PFSK-1 (cell line): ENCODE results near the gene ZNF619.

Experiments used
- FOXP2 ChIP-seq: optimal IDR thresholded peaks from 2 replicates; pipeline ENCODE3; 2011; ENCODE audit warnings: borderline replicate concordance, control low read depth, inconsistent platforms; ENCODE audit not compliant: insufficient read depth; ENCODE audit errors: extremely low read length, extremely low read depth
- POLR2AphosphoS5 ChIP-seq: IDR thresholded peaks from 2 replicates; pipeline ENCODE4 v1.6.1; 2012; ENCODE audit warnings: low read depth, mild to moderate bottlenecking, control low read depth, low read length, moderate library complexity
- REST ChIP-seq, 2 experiments: IDR thresholded peaks; 2 replicates each; pipeline versions ENCODE4 v1.6.1 to v1.8.0; 2011 to 2012; ENCODE audit warnings: low read depth in 2 of 2, low read length in 2 of 2, control low read depth in 1 of 2, inconsistent platforms in 1 of 2, mild to moderate bottlenecking in 1 of 2, moderate library complexity in 1 of 2; ENCODE audit not compliant: insufficient read depth in 1 of 2
- SIN3A ChIP-seq: IDR thresholded peaks from 2 replicates; pipeline ENCODE4 v1.6.1; 2012; ENCODE audit warnings: mild to moderate bottlenecking, low read length, moderate library complexity, borderline replicate concordance; ENCODE audit not compliant: insufficient read depth
- TAF1 ChIP-seq: IDR thresholded peaks from 2 replicates; pipeline ENCODE4 v1.6.1; 2012; ENCODE audit warnings: low read length, control low read depth, borderline replicate concordance; ENCODE audit not compliant: insufficient read depth

Gene ZNF619

GRCh38 chr3:40518848-40519247 is 41.9 kb downstream of the ZNF619 start:
- TF ChIP-seq POLR2AphosphoS5, result no peak
- TF ChIP-seq FOXP2, result no peak
- TF ChIP-seq REST (IDR thresholded peaks at IDR 0.05; ENCODE audit: insufficient read depth in 1 of 2, low read depth in 2 of 2, low read length in 2 of 2), result no peak
- no peak for TF ChIP-seq SIN3A
- TF ChIP-seq TAF1, result no peak

DNA sequence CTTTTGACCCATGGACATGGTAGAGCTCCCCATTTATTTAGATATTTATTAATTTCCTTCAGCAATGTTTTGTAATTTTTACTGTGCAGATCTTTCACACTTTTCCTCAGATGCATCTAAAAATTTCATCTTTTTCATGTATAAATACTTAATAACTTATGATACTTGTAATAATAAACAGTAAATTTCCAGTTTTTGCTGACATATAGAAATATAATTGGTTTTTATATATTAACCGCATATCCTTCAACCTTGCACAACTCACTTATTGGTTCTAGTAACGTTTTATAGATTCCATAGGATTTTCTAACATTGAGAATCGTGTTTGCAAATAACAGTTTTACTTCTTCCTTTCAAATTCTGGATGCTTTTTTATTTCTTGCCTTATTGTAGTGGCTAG is 44.3 kb downstream of the ZNF619 start:
- TF ChIP-seq TAF1 (no peak), FOXP2 (no peak), POLR2AphosphoS5 (no peak), SIN3A (no peak), REST (IDR thresholded peaks at IDR 0.05; ENCODE audit: insufficient read depth in 1 of 2, low read depth in 2 of 2, low read length in 2 of 2) (no peak)

DNA sequence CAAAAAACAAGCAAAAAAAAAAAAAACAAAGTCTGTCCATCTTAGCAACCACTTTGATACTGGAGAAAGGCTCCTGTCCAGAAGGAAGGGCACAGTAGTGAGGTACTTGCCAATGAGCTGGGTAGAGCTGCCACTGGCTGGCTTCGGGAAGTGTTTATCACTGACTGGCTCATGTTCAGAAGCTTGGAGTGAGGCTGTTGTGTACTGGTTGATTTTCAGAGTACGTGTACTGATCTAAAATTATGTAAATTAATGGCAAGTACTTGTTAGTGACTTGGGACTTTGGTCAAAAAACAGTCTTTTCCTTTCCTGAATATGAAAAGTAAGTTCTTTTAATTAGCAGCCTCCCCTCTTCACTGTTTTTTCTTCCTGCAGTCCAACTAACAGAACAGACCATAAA is 46.9 kb downstream of the ZNF619 start:
- TF ChIP-seq REST (IDR thresholded peaks at IDR 0.05; ENCODE audit: insufficient read depth in 1 of 2, low read depth in 2 of 2, low read length in 2 of 2), result no peak
- no peak for TF ChIP-seq TAF1
- no peak for TF ChIP-seq FOXP2
- no peak for TF ChIP-seq SIN3A
- TF ChIP-seq POLR2AphosphoS5, result no peak

DNA sequence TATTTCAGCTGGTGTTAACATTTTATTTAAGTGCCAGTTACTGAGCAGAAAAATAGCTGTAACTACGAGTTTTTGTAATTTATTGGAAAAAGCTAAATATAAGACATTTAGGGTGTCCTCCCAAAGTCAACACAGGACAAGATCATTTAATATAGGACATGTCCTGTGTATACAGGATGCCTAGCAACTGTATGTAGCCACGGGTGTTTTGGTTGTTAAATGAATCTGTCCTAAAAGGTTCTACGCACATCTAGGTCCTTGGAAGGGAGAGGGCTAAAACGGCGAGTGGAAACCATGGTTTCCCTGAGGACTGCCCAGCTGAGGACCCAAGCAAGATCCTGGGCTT is 47.3 kb downstream of the ZNF619 start:
- TF ChIP-seq SIN3A (no peak), REST (IDR thresholded peaks at IDR 0.05; ENCODE audit: insufficient read depth in 1 of 2, low read depth in 2 of 2, low read length in 2 of 2) (no peak), POLR2AphosphoS5 (no peak), FOXP2 (no peak), TAF1 (no peak)
